K562 (cell line): ENCODE measurements around the gene EVI5L. TPM values are rescaled to one million over a fixed set of nuclear protein-coding genes. Genes with fewer than 3 reads are reported as not detected.

Experiments
- BCL6 ChIP-seq: fragments of 250-450 bp; sonication (Bioruptor Pico); IDR thresholded peaks from 2 replicates; pipeline ENCODE4 v1.4.0; 2020
- DACH1 ChIP-seq: fragments of 450-650 bp; IDR thresholded peaks from 2 replicates; pipeline ENCODE4 v1.6.1; 2018; ENCODE audit not compliant: partially characterized antibody
- DDX20 ChIP-seq: fragments of 450-650 bp; IDR thresholded peaks from 2 replicates; pipeline ENCODE4 v1.6.1; 2016; ENCODE audit warnings: missing genetic modification characterization, low read depth, mild to moderate bottlenecking, missing compliant biosample characterization, moderate library complexity
- ELK1 ChIP-seq: sonication (generic); formaldehyde crosslinking; IDR thresholded peaks from 2 replicates; pipeline ENCODE4 v1.8.1; 2022; ENCODE audit warnings: missing genetic modification reagents
- HDGF ChIP-seq: fragments of 450-650 bp; IDR thresholded peaks from 2 replicates; pipeline ENCODE4 v1.6.1; 2016
- HNRNPK ChIP-seq: fragments of 200-400 bp; formaldehyde crosslinking; IDR thresholded peaks from one replicate; pipeline ENCODE4 v1.6.1; 2018; ENCODE audit warnings: mild to moderate bottlenecking, low read depth, low read length; ENCODE audit not compliant: poor library complexity, severe bottlenecking
- MAZ ChIP-seq, 2 experiments: fragments of 450-650 bp in 1 of 2; sonication (generic) in 1 of 2; formaldehyde crosslinking; IDR thresholded peaks in 1 of 2; conservative IDR thresholded peaks in 1 of 2; 2 replicates each; pipeline versions ENCODE4 v1.4.0 to v1.5.0; 2020; ENCODE audit warnings: mild to moderate bottlenecking in 1 of 2, missing genetic modification reagents in 1 of 2
- MTA3 ChIP-seq: fragments of 450-650 bp; formaldehyde crosslinking; IDR thresholded peaks from 2 replicates; pipeline ENCODE4 v1.6.1; 2017; ENCODE audit warnings: mild to moderate bottlenecking, borderline replicate concordance
- RBBP5 ChIP-seq: fragments of 200-600 bp; sonication (generic); IDR thresholded peaks from 2 replicates; pipeline ENCODE4 v1.6.1; 2012; ENCODE audit warnings: borderline replicate concordance, mild to moderate bottlenecking, low read length, control low read depth, inconsistent platforms; ENCODE audit not compliant: insufficient read depth, poor library complexity, severe bottlenecking
- SOX6 ChIP-seq: fragments of 450-650 bp; IDR thresholded peaks from 2 replicates; pipeline ENCODE4 v1.6.1; 2014; ENCODE audit warnings: mild to moderate bottlenecking
- XRCC5 ChIP-seq: fragments of 200-400 bp; formaldehyde crosslinking; IDR thresholded peaks from 2 replicates; pipeline ENCODE4 v1.6.1; 2017; ENCODE audit warnings: low read depth, mild to moderate bottlenecking, low read length
- ZBTB49 ChIP-seq: sonication (generic); formaldehyde crosslinking; IDR thresholded peaks from 2 replicates; pipeline ENCODE4 v1.8.0; 2022; ENCODE audit warnings: missing genetic modification reagents, mild to moderate bottlenecking, borderline replicate concordance
- ZBTB8A ChIP-seq: fragments of 450-650 bp; IDR thresholded peaks from 2 replicates; pipeline ENCODE4 v1.6.1; 2018; ENCODE audit warnings: mild to moderate bottlenecking, moderate library complexity; ENCODE audit not compliant: partially characterized antibody
- ZNF212 ChIP-seq: fragments of 450-650 bp; formaldehyde crosslinking; IDR thresholded peaks from 2 replicates; pipeline ENCODE4 v1.4.0; 2020; ENCODE audit warnings: mild to moderate bottlenecking
- ZNF311 ChIP-seq: fragments of 250-450 bp; sonication (Bioruptor Pico); IDR thresholded peaks from 2 replicates; pipeline ENCODE4 v1.4.0; 2020; ENCODE audit warnings: mild to moderate bottlenecking, moderate library complexity
- ZNF764 ChIP-seq: fragments of 250-450 bp; sonication (Bioruptor Pico); IDR thresholded peaks from 2 replicates; pipeline ENCODE4 v1.4.0; 2020; ENCODE audit warnings: low read depth, mild to moderate bottlenecking, moderate library complexity
- polyA plus RNA-seq, 8 experiments: library from polyadenylated mRNA; depleted of rRNA in 4 of 8; stranded (reverse) in 5 of 8; unstranded in 3 of 8; fragments of >200 nt; fragmentation: Nextera tagmentation in 2 of 8; fragmentation: Illumina TruSeq in 1 of 8; extraction: Ambion mirVana in 2 of 8; extraction: Trizol in 1 of 8; gene quantifications; 2 replicates each; pipeline versions ENCODE4 v1.2.1 to v1.2.3, GENCODE V29; 2011 to 2014; ENCODE audit warnings: inconsistent platforms in 1 of 8, missing spikeins in 1 of 8
- total RNA-seq, 7 experiments: library from RNA; depleted of rRNA in 6 of 7; stranded (reverse); fragments of >200 nt in 6 of 7; fragmentation: Illumina TruSeq in 2 of 7; extraction: Trizol in 2 of 7; gene quantifications; 2 replicates each; pipeline versions ENCODE4 v1.2.1 to v1.2.3, GENCODE V29; 2011 to 2021; ENCODE audit warnings: low replicate concordance in 1 of 7
- TF ChIP-seq, protein P1 (sequence below): sonication (generic); formaldehyde crosslinking; IDR thresholded peaks from 2 replicates; pipeline ENCODE4 v1.8.0; 2023; ENCODE audit warnings: mild to moderate bottlenecking, missing genetic modification reagents
- TF ChIP-seq, protein P2 (sequence below): sonication (generic); formaldehyde crosslinking; IDR thresholded peaks from 2 replicates; pipeline ENCODE4 v1.8.0; 2022; ENCODE audit warnings: mild to moderate bottlenecking, missing genetic modification reagents
- TF ChIP-seq, protein P3 (sequence below): sonication (generic); formaldehyde crosslinking; IDR thresholded peaks from 2 replicates; pipeline ENCODE4 v1.8.0; 2022; ENCODE audit warnings: mild to moderate bottlenecking, low read depth, missing genetic modification reagents

Gene EVI5L
- total and polyA plus RNA-seq, 9 of the 15 experiments (the other 6 are each of a cell fraction or from before 2014, with no cell fraction given), result 0.69 to 1.8 (median 1.2) TPM; not detected in 2

- TF ChIP-seq, protein P1, sequence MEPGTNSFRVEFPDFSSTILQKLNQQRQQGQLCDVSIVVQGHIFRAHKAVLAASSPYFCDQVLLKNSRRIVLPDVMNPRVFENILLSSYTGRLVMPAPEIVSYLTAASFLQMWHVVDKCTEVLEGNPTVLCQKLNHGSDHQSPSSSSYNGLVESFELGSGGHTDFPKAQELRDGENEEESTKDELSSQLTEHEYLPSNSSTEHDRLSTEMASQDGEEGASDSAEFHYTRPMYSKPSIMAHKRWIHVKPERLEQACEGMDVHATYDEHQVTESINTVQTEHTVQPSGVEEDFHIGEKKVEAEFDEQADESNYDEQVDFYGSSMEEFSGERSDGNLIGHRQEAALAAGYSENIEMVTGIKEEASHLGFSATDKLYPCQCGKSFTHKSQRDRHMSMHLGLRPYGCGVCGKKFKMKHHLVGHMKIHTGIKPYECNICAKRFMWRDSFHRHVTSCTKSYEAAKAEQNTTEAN (CRISPR knock-in tag), result no peak
- TF ChIP-seq HDGF (no peak), DACH1 (no peak), RBBP5 (no peak), MAZ (CRISPR knock-in tag; conservative IDR thresholded peaks at IDR 0.05 in 1 of 2, IDR thresholded peaks at IDR 0.05 in 1 of 2) (0 out of 4 replicates have a peak, but pooled peaks of 1 of the 2 experiments have one; percentile 9), ZBTB8A (no peak), BCL6 (CRISPR knock-in tag) (no peak), SOX6 (no peak), ZNF212 (CRISPR knock-in tag) (no peak), XRCC5 (no peak), DDX20 (tag) (no peak), MTA3 (no peak), ZNF311 (no peak), ZNF764 (CRISPR knock-in tag) (no peak), HNRNPK (peak; percentile 58), ELK1 (CRISPR knock-in tag) (no peak), ZBTB49 (CRISPR knock-in tag) (no peak)
- TF ChIP-seq, protein P2, sequence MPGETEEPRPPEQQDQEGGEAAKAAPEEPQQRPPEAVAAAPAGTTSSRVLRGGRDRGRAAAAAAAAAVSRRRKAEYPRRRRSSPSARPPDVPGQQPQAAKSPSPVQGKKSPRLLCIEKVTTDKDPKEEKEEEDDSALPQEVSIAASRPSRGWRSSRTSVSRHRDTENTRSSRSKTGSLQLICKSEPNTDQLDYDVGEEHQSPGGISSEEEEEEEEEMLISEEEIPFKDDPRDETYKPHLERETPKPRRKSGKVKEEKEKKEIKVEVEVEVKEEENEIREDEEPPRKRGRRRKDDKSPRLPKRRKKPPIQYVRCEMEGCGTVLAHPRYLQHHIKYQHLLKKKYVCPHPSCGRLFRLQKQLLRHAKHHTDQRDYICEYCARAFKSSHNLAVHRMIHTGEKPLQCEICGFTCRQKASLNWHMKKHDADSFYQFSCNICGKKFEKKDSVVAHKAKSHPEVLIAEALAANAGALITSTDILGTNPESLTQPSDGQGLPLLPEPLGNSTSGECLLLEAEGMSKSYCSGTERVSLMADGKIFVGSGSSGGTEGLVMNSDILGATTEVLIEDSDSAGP, result no peak
- TF ChIP-seq, protein P3, sequence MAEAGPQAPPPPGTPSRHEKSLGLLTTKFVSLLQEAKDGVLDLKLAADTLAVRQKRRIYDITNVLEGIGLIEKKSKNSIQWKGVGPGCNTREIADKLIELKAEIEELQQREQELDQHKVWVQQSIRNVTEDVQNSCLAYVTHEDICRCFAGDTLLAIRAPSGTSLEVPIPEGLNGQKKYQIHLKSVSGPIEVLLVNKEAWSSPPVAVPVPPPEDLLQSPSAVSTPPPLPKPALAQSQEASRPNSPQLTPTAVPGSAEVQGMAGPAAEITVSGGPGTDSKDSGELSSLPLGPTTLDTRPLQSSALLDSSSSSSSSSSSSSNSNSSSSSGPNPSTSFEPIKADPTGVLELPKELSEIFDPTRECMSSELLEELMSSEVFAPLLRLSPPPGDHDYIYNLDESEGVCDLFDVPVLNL (CRISPR knock-in tag), result no peak
Observed at GRCh38 chr19:7869453-7869909, 39.5 kb downstream of the EVI5L start (continued).
